ENCODE results near the gene REXO4. TPM values are rescaled to one million over a fixed set of nuclear protein-coding genes. Genes with fewer than 3 reads are reported as not detected.

Gene REXO4
- total and polyA plus RNA-seq, 9 of the 15 experiments (the other 6 are each of a cell fraction or from before 2014, with no cell fraction given): 3.4 to 72.9 (median 31.1) TPM

DNA sequence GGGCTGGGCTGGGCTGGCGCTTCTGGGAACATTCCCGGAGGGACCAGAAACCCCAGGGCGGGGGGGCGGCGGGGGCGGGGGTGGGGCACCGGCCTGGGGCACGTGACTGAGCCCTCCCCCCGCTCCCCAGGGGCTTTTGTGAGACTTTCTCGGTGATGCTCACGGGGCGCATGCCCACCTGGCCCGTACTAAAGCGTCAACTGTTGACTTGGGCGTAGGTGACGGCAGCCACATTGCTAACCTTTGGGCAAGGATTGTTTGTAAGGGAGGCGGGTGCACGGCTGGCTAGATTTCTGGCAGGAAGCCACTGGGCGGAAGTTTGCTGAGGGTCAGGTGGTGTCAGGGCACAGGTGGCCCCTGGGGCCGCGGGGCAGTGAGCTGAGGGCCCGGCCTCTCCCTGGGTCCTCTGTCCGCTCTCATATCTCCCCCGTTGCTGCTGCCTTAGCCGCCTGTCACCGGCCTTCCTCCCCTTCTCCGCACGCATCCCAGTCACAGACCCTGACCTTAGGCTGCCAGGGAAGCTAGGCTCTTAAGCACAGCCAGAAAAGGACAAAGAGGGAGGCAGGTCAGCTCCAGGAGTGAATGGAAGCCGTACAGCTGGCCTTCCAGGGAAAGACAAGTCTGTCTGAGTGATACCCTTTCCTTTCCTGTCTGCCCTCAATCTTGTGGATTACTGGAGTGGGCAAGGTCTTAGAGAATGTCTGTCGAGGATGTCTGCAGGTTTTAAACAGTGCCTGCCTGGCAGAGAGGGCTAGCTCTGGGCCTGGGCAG lies 42.8 kb upstream of the REXO4 start:
- Histone ChIP-seq H3K9me3 (replicated peaks; ENCODE audit: control insufficient read depth, insufficient read depth, low read depth, low read length) (no peaks in the 10 kb centered on the region), H2AFZ (ENCODE audit: low read depth, low read length) (peak overlapping the region; percentile 99)
- ATAC-seq: peak; percentile 2; the same call in 2 of the 3 replicates
- TF ChIP-seq, protein P1, sequence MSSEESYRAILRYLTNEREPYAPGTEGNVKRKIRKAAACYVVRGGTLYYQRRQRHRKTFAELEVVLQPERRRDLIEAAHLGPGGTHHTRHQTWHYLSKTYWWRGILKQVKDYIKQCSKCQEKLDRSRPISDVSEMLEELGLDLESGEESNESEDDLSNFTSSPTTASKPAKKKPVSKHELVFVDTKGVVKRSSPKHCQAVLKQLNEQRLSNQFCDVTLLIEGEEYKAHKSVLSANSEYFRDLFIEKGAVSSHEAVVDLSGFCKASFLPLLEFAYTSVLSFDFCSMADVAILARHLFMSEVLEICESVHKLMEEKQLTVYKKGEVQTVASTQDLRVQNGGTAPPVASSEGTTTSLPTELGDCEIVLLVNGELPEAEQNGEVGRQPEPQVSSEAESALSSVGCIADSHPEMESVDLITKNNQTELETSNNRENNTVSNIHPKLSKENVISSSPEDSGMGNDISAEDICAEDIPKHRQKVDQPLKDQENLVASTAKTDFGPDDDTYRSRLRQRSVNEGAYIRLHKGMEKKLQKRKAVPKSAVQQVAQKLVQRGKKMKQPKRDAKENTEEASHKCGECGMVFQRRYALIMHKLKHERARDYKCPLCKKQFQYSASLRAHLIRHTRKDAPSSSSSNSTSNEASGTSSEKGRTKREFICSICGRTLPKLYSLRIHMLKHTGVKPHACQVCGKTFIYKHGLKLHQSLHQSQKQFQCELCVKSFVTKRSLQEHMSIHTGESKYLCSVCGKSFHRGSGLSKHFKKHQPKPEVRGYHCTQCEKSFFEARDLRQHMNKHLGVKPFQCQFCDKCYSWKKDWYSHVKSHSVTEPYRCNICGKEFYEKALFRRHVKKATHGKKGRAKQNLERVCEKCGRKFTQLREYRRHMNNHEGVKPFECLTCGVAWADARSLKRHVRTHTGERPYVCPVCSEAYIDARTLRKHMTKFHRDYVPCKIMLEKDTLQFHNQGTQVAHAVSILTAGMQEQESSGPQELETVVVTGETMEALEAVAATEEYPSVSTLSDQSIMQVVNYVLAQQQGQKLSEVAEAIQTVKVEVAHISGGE (CRISPR knock-in tag; IDR thresholded peaks at IDR 0.05): peak in 1 of 3 experiments; percentile 70; a peak in 1 of 6 replicates
- TF ChIP-seq ZFX (CRISPR knock-in tag; IDR thresholded peaks at IDR 0.05) (0 out of 2 replicates have a peak, but pooled peaks have one; percentile 36), RAD51 (IDR thresholded peaks at IDR 0.05; ENCODE audit: borderline replicate concordance, low read depth) (peak; percentile 71), GATA2 (CRISPR knock-in tag; IDR thresholded peaks at IDR 0.05) (no peak), ZNF316 (IDR thresholded peaks at IDR 0.05) (no peak), BHLHE40 (IDR thresholded peaks at IDR 0.05; ENCODE audit: low read length) (peak; percentile 76), GABPA (tag; conservative IDR thresholded peaks at IDR 0.05; ENCODE audit: low read depth) (peak; percentile 45; the same call in 1 of the 2 replicates)
- TF ChIP-seq, protein P2, sequence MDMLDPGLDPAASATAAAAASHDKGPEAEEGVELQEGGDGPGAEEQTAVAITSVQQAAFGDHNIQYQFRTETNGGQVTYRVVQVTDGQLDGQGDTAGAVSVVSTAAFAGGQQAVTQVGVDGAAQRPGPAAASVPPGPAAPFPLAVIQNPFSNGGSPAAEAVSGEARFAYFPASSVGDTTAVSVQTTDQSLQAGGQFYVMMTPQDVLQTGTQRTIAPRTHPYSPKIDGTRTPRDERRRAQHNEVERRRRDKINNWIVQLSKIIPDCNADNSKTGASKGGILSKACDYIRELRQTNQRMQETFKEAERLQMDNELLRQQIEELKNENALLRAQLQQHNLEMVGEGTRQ (CRISPR knock-in tag; IDR thresholded peaks at IDR 0.05): peak; percentile 71
- TF ChIP-seq, protein P3, sequence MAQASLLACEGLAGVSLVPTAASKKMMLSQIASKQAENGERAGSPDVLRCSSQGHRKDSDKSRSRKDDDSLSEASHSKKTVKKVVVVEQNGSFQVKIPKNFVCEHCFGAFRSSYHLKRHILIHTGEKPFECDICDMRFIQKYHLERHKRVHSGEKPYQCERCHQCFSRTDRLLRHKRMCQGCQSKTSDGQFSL (CRISPR knock-in tag; IDR thresholded peaks at IDR 0.05): no peak
- TF ChIP-seq, protein P3 (tag; IDR thresholded peaks at IDR 0.05): no peak
- TF ChIP-seq, protein P4, sequence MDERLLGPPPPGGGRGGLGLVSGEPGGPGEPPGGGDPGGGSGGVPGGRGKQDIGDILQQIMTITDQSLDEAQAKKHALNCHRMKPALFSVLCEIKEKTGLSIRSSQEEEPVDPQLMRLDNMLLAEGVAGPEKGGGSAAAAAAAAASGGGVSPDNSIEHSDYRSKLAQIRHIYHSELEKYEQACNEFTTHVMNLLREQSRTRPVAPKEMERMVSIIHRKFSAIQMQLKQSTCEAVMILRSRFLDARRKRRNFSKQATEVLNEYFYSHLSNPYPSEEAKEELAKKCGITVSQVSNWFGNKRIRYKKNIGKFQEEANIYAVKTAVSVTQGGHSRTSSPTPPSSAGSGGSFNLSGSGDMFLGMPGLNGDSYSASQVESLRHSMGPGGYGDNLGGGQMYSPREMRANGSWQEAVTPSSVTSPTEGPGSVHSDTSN (CRISPR knock-in tag; IDR thresholded peaks at IDR 0.05; ENCODE audit: low read depth): no peak
- TF ChIP-seq, protein P4 (tag; conservative IDR thresholded peaks at IDR 0.05; ENCODE audit: low read depth): no peak

More for the DNA sequence above, 42.8 kb upstream of the REXO4 start:
- Histone ChIP-seq H3K79me2 (ENCODE audit: control insufficient read depth, insufficient read depth, low read length) (no peaks in the 10 kb centered on the region), H3K36me3 (ENCODE audit: control insufficient read depth, insufficient read depth, low read length) (no peaks in the 10 kb centered on the region), H3K4me3 (peak overlapping the region; percentile 83), H3K4me1 (replicated peaks in 1 of 2; ENCODE audit: control insufficient read depth in 2 of 2, insufficient read depth in 2 of 2, low read length in 2 of 2) (peaks cover 5 to 43% of the 10 kb centered on the region in 2 experiments; a peak in 3 of 5 replicates), H3K9me1 (ENCODE audit: control insufficient read depth, insufficient read depth, low read length) (peaks cover 11% of the 10 kb centered on the region), H3K27ac (ENCODE audit: extremely low read depth, low read depth, low read length) (no peak overlapping the region; the same call in 2 of the 3 replicates), H3K4me2 (ENCODE audit: insufficient read depth, low read length) (peak overlapping the region; percentile 90), H4K20me1 (replicated peaks; ENCODE audit: control insufficient read depth, insufficient read depth, low read length) (peaks cover 35% of the 10 kb centered on the region), H3K27me3 (ENCODE audit: control insufficient read depth in 2 of 2, insufficient read depth in 2 of 2, low read length in 2 of 2) (peaks cover 34 to 77% of the 10 kb centered on the region in 2 experiments; a peak in 4 of 5 replicates), H3K9ac (ENCODE audit: insufficient read depth in 1 of 2, low read depth in 2 of 2, low read length in 2 of 2) (peak overlapping the region; percentile 82 to 97; a peak in 3 of 4 replicates)
- DNase-seq (ENCODE audit: extremely low read depth in 1 of 4, low spot score in 3 of 4) (peak in 3 of 4 experiments; percentile 41 to 87 (median 84)), FAIRE-seq (no peak)
- 26% methylated on average over 3 of the region's 30 CpGs for WGBS (ENCODE audit: insufficient coverage, low coverage, missing lambda C conversion rate)
- POLR2A ChIA-PET: interaction anchor here (0.6 to 1.9 kb wide), 7 partner anchors 12 to 1059 kb away, joined by 3 to 14 read pairs (median 3); no protein-coding TSS in a partner anchor
- in situ Hi-C loops (cut with MboI): no loop called here
- CTCF ChIA-PET (ENCODE audit: low intra/inter-chr PET ratio): no interaction called here
- intact Hi-C loops (cut with micrococcal nuclease): no loop called here
- no TSS peak for BruUV-seq (replicated peaks)
